Testis (tissue), 3 donors: ENCODE measurements around the gene CBLN3. TPM values are rescaled to one million over a fixed set of nuclear protein-coding genes. Genes with fewer than 3 reads are reported as not detected.

Experiments
- DNase-seq: peaks from one replicate; pipeline ENCODE4 v3.0.0-alpha.2; 2019
- H3K27ac ChIP-seq, 2 donors: fragments of 200-600 bp; sonication (generic); one replicate each; pipeline ENCODE4 v1.5.1; 2019
- H3K27me3 ChIP-seq: fragments of 200-600 bp; sonication (generic); one replicate; pipeline ENCODE4 v1.5.1; 2019
- H3K36me3 ChIP-seq: fragments of 200-600 bp; sonication (generic); one replicate; pipeline ENCODE4 v1.5.1; 2017; ENCODE audit warnings: low read depth; ENCODE audit errors: missing control alignments
- H3K4me1 ChIP-seq: fragments of 200-600 bp; sonication (generic); one replicate; pipeline ENCODE4 v1.5.1; 2019
- H3K4me3 ChIP-seq, 2 donors: fragments of 200-600 bp; sonication (generic); one replicate each; pipeline ENCODE4 v1.5.1; 2017 to 2019
- H3K9me3 ChIP-seq: fragments of 200-600 bp; sonication (generic); one replicate; pipeline ENCODE4 v1.5.1; 2017
- POLR2A ChIP-seq: fragments of 450-650 bp; IDR thresholded peaks from one replicate; pipeline ENCODE4 v1.6.1; 2017; ENCODE audit warnings: antibody characterized with exemption, mild to moderate bottlenecking, moderate library complexity
- WGBS, 2 donors: methylation state at CpG; one replicate each; pipeline ENCODE4 v1.1.5; 2018; 5-methylcytosine and 5-hydroxymethylcytosine counted together
- intact Hi-C: fragments of 100-400 bp; cut with DNase I; formaldehyde crosslinking; loops from one replicate; pipeline ENCODE4 v1.15.1; 2023; ENCODE audit warnings: low total_unique reads
- polyA plus RNA-seq: library from polyadenylated mRNA; stranded (reverse); fragments of 350-450 nt; fragmentation: Illumina TruSeq; extraction: RNeasy Lipid Tissue Mini Kit (QIAGEN cat#74804); gene quantifications from one replicate; pipeline ENCODE4 v1.2.3, GENCODE V29; 2014; ENCODE audit warnings: low read depth, low replicate concordance; ENCODE audit not compliant: insufficient read depth
- total RNA-seq, 2 donors: library from RNA; depleted of rRNA; stranded (reverse); fragments of >200 nt; gene quantifications; one replicate each; pipeline ENCODE4 v1.2.3, GENCODE V29; 2016
- TF ChIP-seq, protein P1 (sequence below), 3 experiments: fragments of 450-650 bp in 2 of 3; fragments of 200-600 bp in 1 of 3; sonication (generic) in 1 of 3; IDR thresholded peaks; one replicate each; pipeline ENCODE4 v1.5.1; 2016 to 2019; ENCODE audit warnings: antibody characterized with exemption in 3 of 3, mild to moderate bottlenecking in 2 of 3, moderate library complexity in 1 of 3

CBLN3 gene
- total and polyA plus RNA-seq, 3 donors from 2014 or later, result 9.0 to 17.0 (median 13.5) TPM

DNA sequence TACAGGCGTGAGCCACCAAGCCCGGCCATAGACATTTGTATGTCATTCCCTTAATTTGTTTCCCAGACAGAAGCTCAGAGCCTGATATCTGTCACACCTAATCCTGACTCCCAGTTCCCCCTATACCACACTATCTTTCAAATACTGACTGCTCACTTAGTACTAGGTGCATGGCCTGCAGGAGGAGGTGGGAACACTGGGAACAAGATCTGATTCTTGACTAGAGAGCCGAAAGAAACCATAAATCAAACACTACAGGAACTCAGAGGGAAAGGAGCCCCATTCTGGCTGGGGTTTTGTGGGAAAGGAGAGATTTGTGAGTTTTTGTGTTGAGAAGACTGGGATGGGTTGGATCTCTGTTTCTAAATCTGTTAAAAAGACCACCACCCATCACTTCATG, 5.2 kb upstream of the CBLN3 start:
- intact Hi-C loops, result loop anchor here (5.0 kb wide), 2 partner anchors 67 to 102 kb away; partner anchors contain the start of gene NFATC4
- no peaks in the 10 kb centered on the region for H3K9me3 ChIP-seq
- H3K4me1 ChIP-seq, result peaks cover 23% of the 10 kb centered on the region
- TF ChIP-seq POLR2A, result no peak
- TF ChIP-seq, protein P1, sequence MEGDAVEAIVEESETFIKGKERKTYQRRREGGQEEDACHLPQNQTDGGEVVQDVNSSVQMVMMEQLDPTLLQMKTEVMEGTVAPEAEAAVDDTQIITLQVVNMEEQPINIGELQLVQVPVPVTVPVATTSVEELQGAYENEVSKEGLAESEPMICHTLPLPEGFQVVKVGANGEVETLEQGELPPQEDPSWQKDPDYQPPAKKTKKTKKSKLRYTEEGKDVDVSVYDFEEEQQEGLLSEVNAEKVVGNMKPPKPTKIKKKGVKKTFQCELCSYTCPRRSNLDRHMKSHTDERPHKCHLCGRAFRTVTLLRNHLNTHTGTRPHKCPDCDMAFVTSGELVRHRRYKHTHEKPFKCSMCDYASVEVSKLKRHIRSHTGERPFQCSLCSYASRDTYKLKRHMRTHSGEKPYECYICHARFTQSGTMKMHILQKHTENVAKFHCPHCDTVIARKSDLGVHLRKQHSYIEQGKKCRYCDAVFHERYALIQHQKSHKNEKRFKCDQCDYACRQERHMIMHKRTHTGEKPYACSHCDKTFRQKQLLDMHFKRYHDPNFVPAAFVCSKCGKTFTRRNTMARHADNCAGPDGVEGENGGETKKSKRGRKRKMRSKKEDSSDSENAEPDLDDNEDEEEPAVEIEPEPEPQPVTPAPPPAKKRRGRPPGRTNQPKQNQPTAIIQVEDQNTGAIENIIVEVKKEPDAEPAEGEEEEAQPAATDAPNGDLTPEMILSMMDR (IDR thresholded peaks at IDR 0.05), result no peak
- H3K4me3 ChIP-seq, result no peak overlapping the region
- no peak for DNase-seq
- no peak overlapping the region for H3K27ac ChIP-seq
- WGBS, 2 donors, result 77 to 81% methylated on average over 3 of the region's 3 CpGs
- no peaks in the 10 kb centered on the region for H3K27me3 ChIP-seq
- H3K36me3 ChIP-seq, result no peaks in the 10 kb centered on the region

DNA sequence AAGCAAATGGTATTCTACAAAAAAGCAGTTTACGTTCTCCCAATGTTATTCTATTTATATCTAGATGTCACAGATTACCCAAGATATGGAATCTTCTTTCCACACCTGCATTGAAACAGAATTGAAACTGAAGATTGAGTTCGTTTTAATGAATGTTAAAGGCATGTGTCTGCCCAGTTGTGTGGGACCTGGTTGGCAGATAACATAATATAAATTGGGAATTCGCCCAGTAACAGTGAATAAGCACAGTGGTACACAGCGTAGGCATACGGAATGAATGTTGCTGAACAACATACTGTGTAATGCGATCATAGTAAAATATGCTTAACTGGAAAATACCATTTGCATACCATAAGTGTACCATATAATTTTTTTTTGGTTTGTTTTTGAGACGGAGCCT, 4.6 kb upstream of the CBLN3 start:
- no peak overlapping the region for H3K4me3 ChIP-seq
- H3K27me3 ChIP-seq, result no peaks in the 10 kb centered on the region
- TF ChIP-seq, protein P1 (IDR thresholded peaks at IDR 0.05), result no peak
- no peak for TF ChIP-seq POLR2A
- WGBS, 2 donors, result 78 to 79% methylated on average over 7 of the region's 7 CpGs
- DNase-seq, result no peak
- no peak overlapping the region for H3K27ac ChIP-seq
- H3K4me1 ChIP-seq, result peaks cover 25% of the 10 kb centered on the region
- intact Hi-C loops, result loop anchor here (5.0 kb wide), 2 partner anchors 67 to 102 kb away; partner anchors contain the start of gene NFATC4
- no peaks in the 10 kb centered on the region for H3K9me3 ChIP-seq
- H3K36me3 ChIP-seq, result no peaks in the 10 kb centered on the region

DNA sequence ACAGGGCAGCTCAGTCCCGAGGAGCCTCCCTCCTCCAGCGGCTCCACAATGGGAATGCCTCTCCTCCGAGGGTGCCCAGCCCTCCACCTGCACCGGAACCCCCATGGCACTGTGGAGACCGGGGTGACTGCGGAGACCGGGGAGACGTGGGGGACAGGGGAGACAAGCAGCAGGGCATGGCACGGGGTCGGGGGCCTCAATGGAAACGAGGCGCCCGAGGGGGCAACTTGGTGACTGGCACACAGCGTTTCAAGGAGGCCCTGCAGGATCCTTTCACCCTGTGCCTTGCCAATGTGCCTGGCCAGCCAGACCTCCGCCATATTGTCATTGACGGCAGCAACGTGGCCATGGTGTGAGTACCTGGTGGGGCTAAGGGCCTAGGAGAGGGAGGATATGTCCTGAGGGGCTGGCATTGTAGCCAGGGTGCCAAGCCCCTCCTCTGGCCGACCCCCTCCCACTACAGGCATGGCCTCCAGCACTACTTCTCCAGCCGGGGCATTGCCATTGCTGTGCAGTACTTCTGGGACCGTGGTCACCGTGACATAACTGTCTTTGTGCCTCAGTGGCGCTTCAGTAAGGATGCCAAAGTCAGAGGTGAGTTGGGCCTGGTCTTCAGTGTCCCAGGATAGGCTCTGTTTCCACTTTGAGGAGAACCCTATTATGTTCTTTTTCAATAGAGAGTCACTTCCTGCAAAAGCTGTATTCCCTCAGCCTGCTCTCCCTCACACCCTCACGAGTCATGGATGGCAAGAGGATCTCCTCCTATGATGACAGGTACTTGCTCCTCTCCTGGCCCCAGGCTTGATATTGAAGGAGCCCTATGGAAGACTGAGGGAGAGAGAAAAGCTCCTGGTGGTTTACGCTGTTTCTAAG, 3.0 kb upstream of the CBLN3 start:
- Histone ChIP-seq H3K36me3 (no peaks in the 10 kb centered on the region), H3K27me3 (no peaks in the 10 kb centered on the region), H3K4me1 (peaks cover 29% of the 10 kb centered on the region), H3K4me3 (no peak overlapping the region), H3K9me3 (no peaks in the 10 kb centered on the region), H3K27ac (no peak overlapping the region)
- WGBS, 2 donors, result 76 to 77% methylated on average over 15 to 24 of the region's 24 CpGs
- no peak for DNase-seq
- intact Hi-C loops, result loop anchor here (5.0 kb wide), 2 partner anchors 65 to 100 kb away; partner anchors contain the start of gene NFATC4
- TF ChIP-seq, protein P1 (IDR thresholded peaks at IDR 0.05), result no peak
- TF ChIP-seq POLR2A, result no peak

DNA sequence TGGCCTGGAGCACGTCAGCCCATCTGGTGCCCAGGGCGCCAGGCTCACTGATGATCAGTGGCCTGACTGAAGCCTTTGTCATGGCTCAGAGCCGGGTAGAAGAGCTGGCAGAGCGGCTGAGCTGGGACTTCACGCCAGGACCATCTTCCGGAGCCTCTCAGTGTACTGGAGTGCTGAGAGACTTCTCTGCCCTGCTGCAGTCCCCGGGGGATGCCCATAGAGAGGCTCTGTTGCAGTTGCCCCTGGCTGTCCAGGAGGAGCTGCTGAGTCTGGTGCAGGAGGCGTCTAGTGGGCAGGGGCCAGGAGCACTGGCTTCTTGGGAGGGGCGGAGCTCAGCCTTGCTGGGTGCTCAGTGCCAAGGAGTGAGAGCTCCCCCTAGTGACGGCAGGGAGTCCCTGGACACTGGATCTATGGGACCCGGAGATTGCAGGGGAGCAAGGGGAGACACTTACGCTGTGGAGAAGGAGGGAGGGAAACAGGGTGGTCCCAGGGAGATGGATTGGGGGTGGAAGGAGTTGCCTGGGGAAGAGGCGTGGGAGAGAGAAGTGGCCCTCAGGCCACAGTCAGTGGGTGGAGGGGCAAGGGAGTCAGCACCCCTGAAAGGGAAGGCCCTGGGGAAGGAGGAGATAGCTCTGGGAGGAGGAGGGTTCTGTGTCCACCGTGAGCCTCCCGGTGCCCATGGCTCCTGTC, 2.2 kb upstream of the CBLN3 start:
- Histone ChIP-seq H3K27ac (peak overlapping the region; percentile 92 to 98), H3K4me3 (no peak overlapping the region), H3K9me3 (no peaks in the 10 kb centered on the region), H3K36me3 (no peaks in the 10 kb centered on the region), H3K4me1 (peaks cover 29% of the 10 kb centered on the region), H3K27me3 (no peaks in the 10 kb centered on the region)
- TF ChIP-seq, protein P1 (IDR thresholded peaks at IDR 0.05), result peak; percentile 75 to 87 (median 76)
- no peak for TF ChIP-seq POLR2A
- DNase-seq, result peak; percentile 93
- intact Hi-C loops, result loop anchor here (5.0 kb wide), 2 partner anchors 64 to 99 kb away; partner anchors contain the start of gene NFATC4
- WGBS, 2 donors, result 35 to 37% methylated on average over 11 to 15 of the region's 15 CpGs
